Spleen (tissue), 13 donors: ENCODE results near the gene VSTM2A. TPM values are rescaled to one million over a fixed set of nuclear protein-coding genes. Genes with fewer than 3 reads are reported as not detected.
"Not testable (repeated sequence)": the region's sequence is repeated elsewhere in the genome, so short reads cannot be mapped to it uniquely, and the experiment has no call there.

ENCODE experiments used
- DNase-seq: peaks from one replicate; pipeline ENCODE4 v3.0.0-alpha.2; 2020
- H3K27ac ChIP-seq, 8 donors: fragments of 200-600 bp; sonication (generic) in 7 of 8; 1 replicate in 4 of 8; 2 replicates in 4 of 8; pipeline versions ENCODE4 v1.5.0 to v1.8.0; 2016 to 2021; ENCODE audit warnings: inconsistent platforms in 4 of 8, mild to moderate bottlenecking in 4 of 8, moderate library complexity in 1 of 8
- H3K27me3 ChIP-seq, 7 donors: fragments of 200-600 bp; sonication (generic) in 6 of 7; replicated peaks in 1 of 7; 1 replicate in 4 of 7; 2 replicates in 3 of 7; pipeline versions ENCODE4 v1.5.0 to v1.8.0; 2016 to 2021; ENCODE audit warnings: inconsistent platforms in 3 of 7, mild to moderate bottlenecking in 1 of 7
- H3K36me3 ChIP-seq, 6 donors: fragments of 200-600 bp; sonication (generic) in 5 of 6; 1 replicate in 4 of 6; 2 replicates in 2 of 6; pipeline versions ENCODE4 v1.5.0 to v1.8.0; 2016 to 2021; ENCODE audit warnings: inconsistent platforms in 2 of 6
- H3K4me1 ChIP-seq, 6 donors: fragments of 200-600 bp; sonication (generic) in 5 of 6; 1 replicate in 3 of 6; 2 replicates in 3 of 6; pipeline versions ENCODE4 v1.5.0 to v1.8.0; 2016 to 2021; ENCODE audit warnings: inconsistent platforms in 3 of 6
- H3K4me3 ChIP-seq, 8 donors: fragments of 200-600 bp; sonication (generic) in 7 of 8; 1 replicate in 4 of 8; 2 replicates in 4 of 8; pipeline versions ENCODE4 v1.5.0 to v1.8.0; 2016 to 2021; ENCODE audit warnings: inconsistent platforms in 4 of 8, mild to moderate bottlenecking in 4 of 8, moderate library complexity in 2 of 8
- H3K9me3 ChIP-seq, 8 donors: fragments of 200-600 bp; sonication (generic) in 7 of 8; 1 replicate in 4 of 8; 2 replicates in 4 of 8; pipeline versions ENCODE4 v1.5.0 to v1.8.0; 2016 to 2021; ENCODE audit warnings: inconsistent platforms in 4 of 8
- POLR2A ChIP-seq, 3 donors: fragments of 450-650 bp; IDR thresholded peaks; one replicate each; pipeline ENCODE4 v1.5.1; 2017; ENCODE audit warnings: antibody characterized with exemption in 3 of 3, mild to moderate bottlenecking in 1 of 3
- POLR2AphosphoS5 ChIP-seq, 3 donors: sonication (generic); formaldehyde crosslinking; IDR thresholded peaks; one replicate each; pipeline ENCODE4 v1.5.1; 2017; ENCODE audit warnings: antibody characterized with exemption in 3 of 3
- WGBS, 5 donors: extraction: QIAGEN DNeasy Blood & Tissue Kit in 3 of 5; methylation state at CpG; one replicate each; pipeline versions ENCODE4 v1.1.5 to v1.1.7; 2013 to 2018; 5-methylcytosine and 5-hydroxymethylcytosine counted together
- intact Hi-C: fragments of 100-400 bp; cut with DNase I; formaldehyde crosslinking; loops from one replicate; pipeline ENCODE4 v1.15.0; 2023; ENCODE audit warnings: low total_unique reads
- long read RNA-seq, 2 donors: transcript quantifications; one replicate each; lab custom pipeline, GENCODE V29; 2026
- polyA plus RNA-seq, 3 donors: library from polyadenylated mRNA; stranded (reverse); fragments of 200-250 nt; gene quantifications; one replicate each; pipeline ENCODE4 v1.2.1, GENCODE V29; 2013
- total RNA-seq, 7 donors: library from RNA; depleted of rRNA in 3 of 7; stranded (reverse); fragments of >200 nt in 3 of 7; fragmentation: NEBNext Ultra II Directional in 4 of 7; extraction: Animal tissue kit (Norgen Biotek cat#: 25700) in 4 of 7; gene quantifications; one replicate each; pipeline versions ENCODE4 v1.1.0 to v1.2.1, GENCODE V29; 2016 to 2021
- TF ChIP-seq, protein P1 (sequence below), 11 experiments: fragments of 200-600 bp in 7 of 11; fragments of 450-650 bp in 4 of 11; sonication (generic) in 4 of 11; IDR thresholded peaks in 8 of 11; conservative IDR thresholded peaks in 3 of 11; 1 replicate in 7 of 11; 2 replicates in 4 of 11; pipeline versions ENCODE4 v1.4.0 to v1.8.0; 2016 to 2021; ENCODE audit warnings: antibody characterized with exemption in 11 of 11, inconsistent platforms in 4 of 11, mild to moderate bottlenecking in 1 of 11
- donor health status: healthy with polysubstance abuse.
- donor health status: DM: no; HTN: no; CAD: no; lungs with moderate emphysema.
- donor health status: DM: no; HTN: no; CAD: no.
- donor health status: Bipolar disorder and iron deficiency.
- donor health status: healthy.
- donor health status: DM: no; HTN: no; CAD: no.
- donor health status: DM: yes; HTN: yes; CAD: no.

Gene VSTM2A
- total RNA-seq (not detected), polyA plus RNA-seq (not detected)
- long read RNA-seq, donor 1, partial matches to known transcripts: 0 of 1 reads
- long read RNA-seq, donor 1, other reads (novel, unspliced or antisense): 0 of 1 reads
- long read RNA-seq, donor 2, partial matches to known transcripts: 0 of 1 reads
- long read RNA-seq, donor 2, other reads (novel, unspliced or antisense): 0 of 1 reads

- Histone ChIP-seq H3K4me1 (peaks cover 0 to 16% (median 2%) of the 10 kb centered on the region in 6 donors), H3K27ac (no peak within 1 kb of the TSS), H3K27me3 (peaks cover 0 to 72% (median 57%) of the 10 kb centered on the region in 7 donors), H3K9me3 (peaks cover 0 to 14% (median 0%) of the 10 kb centered on the region in 8 donors), H3K36me3 (no peaks in the 10 kb centered on the region), H3K4me3 (peak within 1 kb of the TSS in 4 of 8 donors; percentile 10 to 51 (median 23))
- TF ChIP-seq POLR2AphosphoS5 (IDR thresholded peaks at IDR 0.05) (no peak), POLR2A (IDR thresholded peaks at IDR 0.05) (no peak)
- TF ChIP-seq, protein P1, sequence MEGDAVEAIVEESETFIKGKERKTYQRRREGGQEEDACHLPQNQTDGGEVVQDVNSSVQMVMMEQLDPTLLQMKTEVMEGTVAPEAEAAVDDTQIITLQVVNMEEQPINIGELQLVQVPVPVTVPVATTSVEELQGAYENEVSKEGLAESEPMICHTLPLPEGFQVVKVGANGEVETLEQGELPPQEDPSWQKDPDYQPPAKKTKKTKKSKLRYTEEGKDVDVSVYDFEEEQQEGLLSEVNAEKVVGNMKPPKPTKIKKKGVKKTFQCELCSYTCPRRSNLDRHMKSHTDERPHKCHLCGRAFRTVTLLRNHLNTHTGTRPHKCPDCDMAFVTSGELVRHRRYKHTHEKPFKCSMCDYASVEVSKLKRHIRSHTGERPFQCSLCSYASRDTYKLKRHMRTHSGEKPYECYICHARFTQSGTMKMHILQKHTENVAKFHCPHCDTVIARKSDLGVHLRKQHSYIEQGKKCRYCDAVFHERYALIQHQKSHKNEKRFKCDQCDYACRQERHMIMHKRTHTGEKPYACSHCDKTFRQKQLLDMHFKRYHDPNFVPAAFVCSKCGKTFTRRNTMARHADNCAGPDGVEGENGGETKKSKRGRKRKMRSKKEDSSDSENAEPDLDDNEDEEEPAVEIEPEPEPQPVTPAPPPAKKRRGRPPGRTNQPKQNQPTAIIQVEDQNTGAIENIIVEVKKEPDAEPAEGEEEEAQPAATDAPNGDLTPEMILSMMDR (IDR thresholded peaks at IDR 0.05 in 8 of 11, conservative IDR thresholded peaks at IDR 0.05 in 3 of 11): no peak
- 3 to 16% (median 6%) methylated on average over 42 to 64 of the region's 64 CpGs for WGBS, 5 donors
- intact Hi-C loops: no loop called here
- peak; percentile 66 for DNase-seq
Observed at GRCh38 chr7:54541669-54542625, at the start of gene VSTM2A. Gene VSTM2A, plus strand, starts transcription at chr7:54542375. Its CDS starts 356 bp downstream, at chr7:54542731.

GRCh38 chr7:54504531-54504930 lies 37.6 kb upstream of the VSTM2A start:
- H3K9me3 ChIP-seq: peaks cover 0 to 50% (median 18%) of the 10 kb centered on the region in 8 donors
- WGBS, 5 donors: 79 to 90% (median 83%) methylated on average over 8 to 12 of the region's 12 CpGs
- H3K27me3 ChIP-seq, H3K27ac ChIP-seq, H3K36me3 ChIP-seq, H3K4me1 ChIP-seq, intact Hi-C loops, DNase-seq, H3K4me3 ChIP-seq: not testable (repeated sequence)

DNA sequence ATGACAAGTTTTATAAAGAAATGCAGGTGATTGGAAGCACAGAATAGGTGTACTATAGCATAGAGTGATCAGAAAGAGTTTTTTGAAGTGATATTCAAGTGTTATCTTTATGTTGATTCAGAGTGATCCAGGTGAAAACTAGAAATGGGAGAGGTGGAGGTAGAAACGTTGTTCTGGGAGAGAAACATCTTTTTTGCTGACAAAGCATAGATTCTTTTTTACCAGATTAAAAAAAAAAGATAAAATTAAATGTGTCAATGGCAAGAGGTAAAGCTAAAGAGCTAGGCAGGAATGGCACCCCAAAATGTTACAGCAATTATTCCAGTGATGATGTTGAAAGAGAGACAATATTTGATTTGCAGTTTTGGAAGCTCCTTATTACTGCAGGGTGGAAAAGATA lies 12.6 kb upstream of the VSTM2A start:
- H3K36me3 ChIP-seq: no peaks in the 10 kb centered on the region
- intact Hi-C loops: no loop called here
- no peak overlapping the region for H3K27ac ChIP-seq
- TF ChIP-seq POLR2A (IDR thresholded peaks at IDR 0.05) (no peak), POLR2AphosphoS5 (IDR thresholded peaks at IDR 0.05) (no peak)
- TF ChIP-seq, protein P1 (IDR thresholded peaks at IDR 0.05 in 8 of 11, conservative IDR thresholded peaks at IDR 0.05 in 3 of 11): no peak
- 31 to 48% (median 43%) methylated on average over 1 of the region's 1 CpG for WGBS, 5 donors
- H3K4me3 ChIP-seq: no peak overlapping the region
- H3K27me3 ChIP-seq: no peaks in the 10 kb centered on the region
- H3K4me1 ChIP-seq: no peaks in the 10 kb centered on the region
- H3K9me3 ChIP-seq: peaks cover 0 to 21% (median 2%) of the 10 kb centered on the region in 8 donors
- DNase-seq: no peak

- Histone ChIP-seq H3K4me3 (no peak overlapping the region), H3K4me1 (peaks cover 0 to 8% (median 0%) of the 10 kb centered on the region in 6 donors), H3K27ac (no peak overlapping the region), H3K9me3 (peaks cover 0 to 4% (median 0%) of the 10 kb centered on the region in 8 donors), H3K27me3 (peaks cover 0 to 34% (median 26%) of the 10 kb centered on the region in 7 donors), H3K36me3 (no peaks in the 10 kb centered on the region)
- intact Hi-C loops: no loop called here
- WGBS, 5 donors: 34 to 61% (median 51%) methylated on average over 3 of the region's 3 CpGs
- TF ChIP-seq, protein P1 (IDR thresholded peaks at IDR 0.05 in 8 of 11, conservative IDR thresholded peaks at IDR 0.05 in 3 of 11): no peak
- TF ChIP-seq POLR2AphosphoS5 (IDR thresholded peaks at IDR 0.05): no peak
- no peak for TF ChIP-seq POLR2A (IDR thresholded peaks at IDR 0.05)
- DNase-seq: no peak
Observed at GRCh38 chr7:54538122-54538521, 4.1 kb upstream of the VSTM2A start.
